Mammary epithelial cell (primary cell): Measurements from ENCODE around the gene STAT3.

Experiments
- EZH2 ChIP-seq: IDR thresholded peaks from 2 replicates; pipeline ENCODE4 v1.6.1; 2012; ENCODE audit warnings: low read length, inconsistent platforms, borderline replicate concordance
- TF ChIP-seq, protein P1 (sequence below), 2 donors: IDR thresholded peaks in 1 of 2; conservative IDR thresholded peaks in 1 of 2; 2 replicates each; pipeline ENCODE4 v1.5.1; 2011 to 2012; ENCODE audit warnings: inconsistent platforms in 2 of 2, low read length in 2 of 2, mild to moderate bottlenecking in 2 of 2, control low read depth in 1 of 2, low read depth in 1 of 2; ENCODE audit not compliant: insufficient read depth in 1 of 2; ENCODE audit errors: extremely low read depth in 1 of 2

- TF ChIP-seq, protein P1, sequence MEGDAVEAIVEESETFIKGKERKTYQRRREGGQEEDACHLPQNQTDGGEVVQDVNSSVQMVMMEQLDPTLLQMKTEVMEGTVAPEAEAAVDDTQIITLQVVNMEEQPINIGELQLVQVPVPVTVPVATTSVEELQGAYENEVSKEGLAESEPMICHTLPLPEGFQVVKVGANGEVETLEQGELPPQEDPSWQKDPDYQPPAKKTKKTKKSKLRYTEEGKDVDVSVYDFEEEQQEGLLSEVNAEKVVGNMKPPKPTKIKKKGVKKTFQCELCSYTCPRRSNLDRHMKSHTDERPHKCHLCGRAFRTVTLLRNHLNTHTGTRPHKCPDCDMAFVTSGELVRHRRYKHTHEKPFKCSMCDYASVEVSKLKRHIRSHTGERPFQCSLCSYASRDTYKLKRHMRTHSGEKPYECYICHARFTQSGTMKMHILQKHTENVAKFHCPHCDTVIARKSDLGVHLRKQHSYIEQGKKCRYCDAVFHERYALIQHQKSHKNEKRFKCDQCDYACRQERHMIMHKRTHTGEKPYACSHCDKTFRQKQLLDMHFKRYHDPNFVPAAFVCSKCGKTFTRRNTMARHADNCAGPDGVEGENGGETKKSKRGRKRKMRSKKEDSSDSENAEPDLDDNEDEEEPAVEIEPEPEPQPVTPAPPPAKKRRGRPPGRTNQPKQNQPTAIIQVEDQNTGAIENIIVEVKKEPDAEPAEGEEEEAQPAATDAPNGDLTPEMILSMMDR (conservative IDR thresholded peaks at IDR 0.05 in 1 of 2, IDR thresholded peaks at IDR 0.05 in 1 of 2; ENCODE audit: extremely low read depth in 1 of 2, insufficient read depth in 1 of 2, low read depth in 1 of 2, low read length in 2 of 2), result no peak
- no peak for TF ChIP-seq EZH2
Measured at GRCh38 chr17:42362245-42362961, 25.8 kb downstream of the STAT3 start.
